ENCODE data around the gene MND1.
"Not testable (repeated sequence)": the region's sequence is repeated elsewhere in the genome, so short reads cannot be mapped to it uniquely, and the experiment has no call there.

Gene MND1

GRCh38 chr4:153408932-153409331, 64.4 kb downstream of the MND1 start:
- no peak for DNase-seq

DNA sequence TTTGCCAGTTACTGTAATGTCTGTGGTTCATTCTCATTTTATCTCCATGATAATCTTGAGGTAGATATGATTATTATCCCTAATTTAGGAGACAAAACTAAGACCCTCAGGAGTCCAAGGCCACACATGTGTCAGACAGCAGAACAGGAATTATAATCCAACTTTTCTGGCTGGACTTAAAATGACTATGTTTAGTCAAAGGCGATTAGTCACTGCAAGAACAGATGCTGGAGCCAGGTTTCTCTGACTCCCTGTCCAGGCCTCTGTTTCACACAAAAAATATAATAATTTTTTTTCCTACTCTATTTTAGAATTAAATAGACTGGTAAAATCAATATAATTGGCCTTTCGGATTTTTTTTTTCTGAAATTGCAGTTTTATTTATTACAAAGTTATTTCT, 64.9 kb downstream of the MND1 start:
- no peak for DNase-seq

GRCh38 chr4:153409924-153410501, 65.5 kb downstream of the MND1 start:
- DNase-seq = no peak

DNA sequence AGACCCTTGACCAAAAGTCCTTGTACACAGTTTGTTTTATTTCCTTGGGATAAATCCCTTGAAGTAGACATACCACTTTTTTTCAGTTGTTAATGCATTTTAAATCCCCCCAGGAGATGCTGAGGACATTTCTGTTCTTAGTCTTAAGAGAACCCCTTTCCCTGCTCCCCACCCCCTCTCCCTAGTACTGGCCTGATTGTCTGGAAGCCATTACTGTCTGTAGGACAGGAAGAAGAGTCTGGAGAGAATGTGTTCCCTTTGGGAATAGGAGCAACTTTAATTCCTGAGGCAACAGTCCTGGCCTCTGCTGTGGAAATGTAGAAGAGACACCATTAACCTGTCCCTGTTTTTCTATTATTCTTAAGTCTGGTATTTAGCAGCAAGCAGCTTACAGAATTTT, 69.4 kb downstream of the MND1 start:
- no peak for DNase-seq

DNA sequence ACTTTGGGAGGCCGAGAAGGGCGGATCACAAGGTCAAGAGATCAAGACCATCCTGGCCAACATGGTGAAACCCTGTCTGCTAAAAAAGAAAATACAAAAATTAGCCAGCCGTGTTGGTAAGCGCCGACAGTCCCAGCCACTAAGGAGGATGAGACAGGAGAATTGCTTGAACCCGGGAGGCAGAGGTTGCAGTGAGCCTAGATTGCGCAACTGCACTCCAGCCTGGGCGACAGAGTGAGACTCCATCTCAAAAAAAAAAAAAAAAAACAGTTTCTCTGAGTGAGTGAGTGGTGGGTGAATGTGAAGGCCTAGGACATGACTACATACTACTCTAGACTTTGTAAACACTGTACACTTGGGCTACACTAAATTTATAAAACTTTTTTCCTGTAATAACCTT, 72.0 kb downstream of the MND1 start:
- not testable (repeated sequence) for DNase-seq

GRCh38 chr4:153418121-153418520, 73.6 kb downstream of the MND1 start:
- DNase-seq = no peak

DNA sequence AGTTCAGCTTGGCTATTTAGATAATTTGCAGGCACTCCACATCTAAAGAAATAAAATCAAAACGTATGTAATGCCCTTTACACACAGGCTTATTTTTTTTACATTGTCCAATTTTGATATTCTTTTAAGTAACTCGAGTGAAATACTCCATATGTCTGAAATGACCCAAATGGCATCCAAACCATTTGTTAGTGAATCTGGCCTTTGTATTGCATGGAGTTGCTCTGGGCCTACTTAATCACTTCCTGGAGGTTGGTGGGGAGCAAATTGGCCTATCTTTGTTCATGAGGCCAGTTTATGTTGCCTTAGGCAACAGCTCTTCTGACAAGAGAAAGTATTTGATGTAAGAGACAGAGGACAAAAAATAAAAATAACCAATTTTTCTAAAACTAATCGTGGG, 74.1 kb downstream of the MND1 start:
- no peak for DNase-seq

DNA sequence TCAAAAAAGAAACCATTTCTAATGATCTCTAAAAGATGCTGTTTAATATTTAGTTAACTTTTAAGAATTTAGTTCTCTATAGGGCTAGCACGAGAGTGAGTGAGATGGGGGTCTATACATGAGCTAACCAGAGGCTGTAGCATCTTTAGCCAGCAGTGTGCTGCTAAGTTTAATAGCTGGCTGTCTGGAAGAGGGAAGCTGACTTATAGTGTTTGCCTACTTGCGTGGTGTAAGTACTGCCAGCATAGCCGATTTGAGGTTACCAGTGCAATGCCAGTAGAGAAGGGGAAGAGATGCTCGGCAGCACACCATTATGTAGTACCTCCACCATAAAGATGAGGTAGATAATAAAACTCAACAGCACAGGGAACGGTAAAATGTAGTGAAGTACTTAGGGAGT, 74.5 kb downstream of the MND1 start:
- no peak for DNase-seq

- no peak for DNase-seq
These were observed 75.3 kb downstream of the MND1 start for GRCh38 chr4:153419673-153420278.

GRCh38 chr4:153420361-153420760, 75.9 kb downstream of the MND1 start:
- DNase-seq = no peak

DNA sequence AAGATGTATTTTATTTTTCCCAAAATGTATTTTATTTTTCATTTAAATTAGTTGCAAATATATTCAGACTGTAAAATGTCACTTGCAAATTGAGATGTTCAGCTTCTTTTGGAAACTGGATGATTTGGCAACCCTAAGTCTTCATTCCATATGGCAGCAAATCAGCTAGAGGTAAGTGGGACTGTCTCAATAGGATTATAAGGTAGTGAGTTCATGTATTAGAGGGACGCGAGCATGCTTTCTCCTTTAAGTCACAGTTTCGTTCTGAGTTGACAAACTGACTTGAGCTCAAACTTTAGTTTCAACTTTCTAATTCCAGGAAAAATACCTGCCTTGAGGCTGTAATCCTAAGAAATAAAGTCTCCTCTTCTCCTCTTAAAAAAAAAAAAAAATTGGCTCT, 77.5 kb downstream of the MND1 start:
- no peak for DNase-seq

DNA sequence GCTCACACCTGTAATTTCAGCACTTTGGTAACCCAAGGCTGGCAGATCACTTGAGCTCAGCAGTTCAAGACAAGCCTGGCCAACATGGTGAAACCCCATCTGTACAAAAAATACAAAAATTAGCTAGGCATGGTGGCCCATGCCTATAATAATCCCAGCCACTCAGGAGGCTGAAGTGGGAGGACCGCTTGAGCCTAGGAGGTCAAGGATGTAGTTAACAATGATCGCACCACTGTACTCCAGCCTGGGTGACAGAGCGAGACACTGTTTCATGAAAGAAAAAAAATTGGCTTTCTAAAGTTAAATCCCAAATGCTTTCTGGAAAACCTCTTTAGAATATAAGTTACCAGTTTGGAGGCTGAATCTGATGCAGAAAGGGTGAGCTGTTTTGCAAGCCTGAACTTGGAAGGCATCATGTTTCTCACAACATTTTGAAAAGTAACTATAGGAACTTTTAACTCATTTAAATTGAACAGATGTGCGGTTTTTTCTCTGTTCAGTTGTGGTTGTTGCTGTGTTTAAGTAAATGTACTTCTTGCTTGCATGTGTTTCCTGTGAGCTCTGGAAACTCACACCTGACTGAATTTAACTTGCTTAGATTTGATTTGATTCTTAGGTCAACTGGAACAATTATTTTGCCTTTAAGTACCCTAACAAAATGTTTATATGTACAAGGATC, 81.9 kb downstream of the MND1 start:
- DNase-seq = no peak

DNA sequence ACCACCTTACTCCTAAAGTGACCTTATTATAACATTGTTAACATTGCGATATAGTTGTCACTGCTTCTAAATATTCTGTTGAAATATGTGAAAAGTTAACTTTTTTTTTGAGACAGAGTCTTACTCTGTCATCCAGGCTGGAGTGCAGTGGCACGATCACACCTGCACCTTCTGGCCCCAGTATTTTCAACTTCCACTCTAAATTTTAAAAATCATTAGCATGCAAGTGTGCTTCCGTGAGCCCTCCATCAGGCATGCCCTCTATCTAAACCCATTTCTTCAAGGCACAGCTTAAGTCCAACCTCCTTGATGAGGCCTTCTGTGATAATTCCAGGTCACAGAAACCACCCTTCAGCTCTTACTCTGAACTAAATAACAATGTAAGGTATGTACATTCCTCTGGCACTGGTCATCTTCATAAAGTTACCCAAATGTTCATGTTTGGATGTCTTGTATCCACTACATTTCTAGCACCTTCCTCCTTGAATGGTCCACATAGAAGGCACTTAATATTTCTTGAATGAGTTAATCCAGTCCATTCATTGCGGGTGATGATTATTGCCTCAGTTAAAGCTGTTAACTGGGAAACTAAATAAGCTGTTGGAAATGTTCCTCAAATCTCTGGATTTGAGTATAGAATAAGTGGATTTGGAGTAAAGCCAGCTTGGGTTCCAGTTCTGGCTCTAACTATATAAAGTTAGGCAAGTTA, 83.0 kb downstream of the MND1 start:
- DNase-seq = no peak

- DNase-seq = no peak
These were observed 84.5 kb downstream of the MND1 start for GRCh38 chr4:153428941-153429475.

- DNase-seq = peak; percentile 14
These were observed 88.7 kb downstream of the MND1 start for GRCh38 chr4:153432965-153433753.

DNA sequence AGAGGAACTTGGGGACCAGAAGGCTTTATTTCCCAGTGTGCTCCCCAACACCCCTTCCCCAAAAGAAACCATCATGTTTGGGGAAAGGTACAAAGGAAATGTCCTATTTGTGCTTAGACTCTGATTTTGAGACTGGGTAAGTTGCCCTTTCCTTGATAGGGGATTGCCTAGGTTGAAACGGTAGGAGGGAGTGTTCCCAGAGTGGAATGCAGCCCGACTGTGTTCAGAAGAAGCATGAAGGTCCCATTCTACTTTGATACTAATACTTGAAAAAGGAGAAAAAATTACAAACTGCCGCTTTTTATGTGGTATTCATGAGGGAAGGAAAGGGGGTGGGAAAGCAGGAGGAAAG, 89.2 kb downstream of the MND1 start:
- DNase-seq = no peak

DNA sequence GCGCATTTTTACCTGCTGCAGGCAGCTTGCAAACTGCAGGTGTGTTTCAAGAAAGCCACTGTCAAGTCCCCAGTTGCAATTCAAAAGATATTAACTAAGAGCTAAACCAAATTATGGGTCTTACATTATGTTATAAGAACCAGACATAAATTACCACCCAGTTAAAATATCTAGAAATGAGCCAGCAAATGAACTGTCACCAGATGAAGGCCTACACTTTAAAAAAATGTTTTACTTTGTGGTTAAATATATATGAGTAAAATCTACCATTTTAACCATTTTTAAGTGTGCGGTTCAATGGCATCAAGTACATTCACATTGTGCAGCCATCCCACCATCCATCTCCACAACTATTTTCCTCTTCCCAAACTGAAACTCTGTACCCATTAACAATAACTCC, 89.7 kb downstream of the MND1 start:
- no peak for DNase-seq

GRCh38 chr4:153438916-153439756, 94.6 kb downstream of the MND1 start:
- no peak for DNase-seq

DNA sequence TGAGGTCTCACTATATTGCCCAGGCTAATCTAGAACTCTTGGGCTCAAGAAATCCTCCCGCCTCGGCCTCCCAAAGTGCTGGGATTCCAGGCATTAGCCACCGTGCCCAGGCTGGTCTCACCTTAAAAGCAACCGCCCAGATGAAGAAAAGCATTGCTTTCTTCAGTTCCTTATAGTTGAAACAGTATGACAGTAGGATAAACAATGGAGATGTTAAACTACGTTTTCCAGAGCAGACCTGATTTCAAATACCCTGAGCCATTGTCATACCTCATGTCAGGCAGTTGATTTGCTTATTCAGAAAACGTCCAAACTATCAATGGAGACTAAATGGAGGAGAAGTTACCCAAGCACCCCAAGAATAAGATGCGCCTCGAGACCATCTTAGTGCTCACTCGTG, 95.3 kb downstream of the MND1 start:
- no peak for DNase-seq

DNA sequence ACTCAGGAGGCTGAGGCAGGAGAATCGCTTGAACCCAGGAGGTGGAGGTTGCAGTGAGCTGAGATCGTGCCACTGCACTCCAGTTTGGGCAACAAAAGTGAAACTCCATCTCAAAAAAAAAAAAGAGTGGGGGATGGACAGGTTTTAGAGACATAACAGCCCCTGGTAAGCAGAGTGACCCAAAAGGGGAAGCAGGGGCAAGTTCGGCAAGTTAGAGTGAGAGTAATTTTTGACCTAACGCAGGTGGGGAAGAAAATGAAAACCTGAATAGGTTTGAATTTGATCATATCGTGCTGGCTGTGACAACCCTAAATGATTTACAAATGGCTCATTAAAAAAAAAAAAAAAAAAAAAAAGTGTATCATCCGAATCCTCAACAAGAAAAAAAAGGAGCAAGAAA, 96.0 kb downstream of the MND1 start:
- no peak for DNase-seq

GRCh38 chr4:153447175-153447905, 102.9 kb downstream of the MND1 start:
- DNase-seq = no peak
